Measurements from ENCODE around the gene PARPBP.
"Not testable (repeated sequence)": the region's sequence is repeated elsewhere in the genome, so short reads cannot be mapped to it uniquely, and the experiment has no call there.

PARPBP gene

DNA sequence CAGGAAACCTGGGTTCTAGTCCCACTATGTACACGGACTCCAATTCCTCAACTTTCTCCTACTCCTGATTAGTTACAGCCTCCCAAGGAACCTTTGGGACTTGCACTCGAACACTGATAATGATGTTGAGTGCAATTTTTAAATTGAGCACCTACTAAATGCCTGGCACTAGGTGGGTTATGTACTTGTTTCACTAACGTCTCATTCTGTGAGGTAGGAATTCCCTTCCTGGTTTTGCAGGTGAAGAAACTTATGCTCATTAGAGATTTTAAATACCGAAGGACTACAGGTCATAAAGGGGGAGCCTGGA is 536 bp downstream of the PARPBP start:
- TF ChIP-seq, protein P1, sequence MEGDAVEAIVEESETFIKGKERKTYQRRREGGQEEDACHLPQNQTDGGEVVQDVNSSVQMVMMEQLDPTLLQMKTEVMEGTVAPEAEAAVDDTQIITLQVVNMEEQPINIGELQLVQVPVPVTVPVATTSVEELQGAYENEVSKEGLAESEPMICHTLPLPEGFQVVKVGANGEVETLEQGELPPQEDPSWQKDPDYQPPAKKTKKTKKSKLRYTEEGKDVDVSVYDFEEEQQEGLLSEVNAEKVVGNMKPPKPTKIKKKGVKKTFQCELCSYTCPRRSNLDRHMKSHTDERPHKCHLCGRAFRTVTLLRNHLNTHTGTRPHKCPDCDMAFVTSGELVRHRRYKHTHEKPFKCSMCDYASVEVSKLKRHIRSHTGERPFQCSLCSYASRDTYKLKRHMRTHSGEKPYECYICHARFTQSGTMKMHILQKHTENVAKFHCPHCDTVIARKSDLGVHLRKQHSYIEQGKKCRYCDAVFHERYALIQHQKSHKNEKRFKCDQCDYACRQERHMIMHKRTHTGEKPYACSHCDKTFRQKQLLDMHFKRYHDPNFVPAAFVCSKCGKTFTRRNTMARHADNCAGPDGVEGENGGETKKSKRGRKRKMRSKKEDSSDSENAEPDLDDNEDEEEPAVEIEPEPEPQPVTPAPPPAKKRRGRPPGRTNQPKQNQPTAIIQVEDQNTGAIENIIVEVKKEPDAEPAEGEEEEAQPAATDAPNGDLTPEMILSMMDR (conservative IDR thresholded peaks at IDR 0.05; ENCODE audit: low read depth), result no peak
- ChIA-PET POLR2A (ENCODE audit: low non-redundant PET) (no interaction called here), CTCF (interaction anchor here (0.5 kb wide), 1 partner anchor 361 kb away, joined by 3 read pairs; no protein-coding TSS in a partner anchor)
- H3K27ac ChIP-seq, result peak overlapping the region; percentile 86
- peak; percentile 8 for DNase-seq (ENCODE audit: low spot score)

DNA sequence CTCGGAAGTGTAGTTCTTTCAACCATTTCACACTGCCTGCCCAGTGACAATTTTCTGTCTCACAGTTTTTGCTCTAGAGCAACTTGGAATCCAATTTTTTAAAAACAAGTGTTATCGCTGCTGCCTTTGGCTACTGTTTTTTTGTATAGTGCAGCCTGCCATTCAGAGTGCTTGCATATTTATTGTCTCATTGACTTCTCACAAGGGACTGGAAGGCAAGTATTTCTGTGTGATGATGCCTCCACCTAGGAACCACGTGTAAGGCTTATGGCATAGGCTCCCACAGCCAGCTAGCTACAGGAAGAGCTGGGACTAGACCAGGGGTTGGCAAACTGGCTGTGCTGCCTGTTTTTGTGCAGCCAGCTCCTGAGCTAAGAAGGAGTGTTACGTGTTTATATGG is 903 bp downstream of the PARPBP start:
- POLR2A ChIA-PET (ENCODE audit: low non-redundant PET), result interaction anchor here (0.7 kb wide), 1 partner anchor 183 kb away, joined by 7 read pairs; no protein-coding TSS in a partner anchor
- DNase-seq (ENCODE audit: low spot score), result peak; percentile 32
- CTCF ChIA-PET, result interaction anchor here (0.5 kb wide), 1 partner anchor 361 kb away, joined by 3 read pairs; no protein-coding TSS in a partner anchor
- H3K27ac ChIP-seq, result peak overlapping the region; percentile 57
- TF ChIP-seq, protein P1 (conservative IDR thresholded peaks at IDR 0.05; ENCODE audit: low read depth), result no peak

DNA sequence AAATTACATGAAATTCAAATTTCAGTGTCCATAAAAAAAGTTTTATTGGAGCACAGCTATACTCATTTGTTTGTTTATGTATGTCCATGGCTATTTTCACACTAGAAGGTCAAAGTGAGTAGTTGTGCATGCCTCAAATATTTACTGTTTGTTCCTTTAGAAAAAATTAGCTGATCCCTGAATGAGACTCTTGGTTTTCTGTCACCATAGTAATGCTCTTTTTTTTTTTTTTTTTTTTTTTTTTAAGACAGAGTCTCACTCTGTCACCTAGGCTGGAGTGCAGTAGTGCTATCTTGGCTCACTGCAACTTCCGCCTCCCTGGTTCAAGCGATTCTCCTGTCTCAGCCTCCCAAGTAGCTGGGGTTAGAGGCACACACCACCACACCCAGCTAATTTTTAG is 1.3 kb downstream of the PARPBP start:
- CTCF ChIA-PET, result interaction anchor here (0.5 kb wide), 1 partner anchor 13 kb away, joined by 3 read pairs; no protein-coding TSS in a partner anchor
- DNase-seq (ENCODE audit: low spot score), result not testable (repeated sequence)
- POLR2A ChIA-PET (ENCODE audit: low non-redundant PET), result interaction anchor here (0.7 kb wide), 1 partner anchor 184 kb away, joined by 7 read pairs; no protein-coding TSS in a partner anchor
- H3K27ac ChIP-seq, result peak overlapping the region; percentile 57

DNA sequence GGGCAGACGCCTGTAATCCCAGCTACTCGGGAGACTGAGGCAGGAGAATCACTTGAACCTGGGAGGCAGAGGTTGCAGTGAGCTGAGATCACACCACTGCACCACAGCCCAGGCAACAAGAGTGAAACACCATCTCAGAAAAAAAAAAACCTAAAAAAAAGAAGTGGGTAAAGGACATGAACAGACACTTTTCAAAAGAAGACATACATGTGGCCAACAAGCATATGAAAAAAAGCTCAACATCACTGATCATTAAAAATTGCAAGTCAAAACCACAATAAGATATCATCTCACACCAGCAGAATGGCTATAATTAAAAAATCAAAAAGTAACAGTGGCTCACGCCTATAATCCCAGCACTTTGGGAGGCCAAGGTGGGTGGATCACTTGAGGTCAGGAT is 10.7 kb downstream of the PARPBP start:
- ChIA-PET POLR2A (ENCODE audit: low non-redundant PET) (interaction anchor here (0.7 kb wide), 1 partner anchor 593 kb away, joined by 4 read pairs; no protein-coding TSS in a partner anchor), CTCF (interaction anchor here (0.6 kb wide), 1 partner anchor 295 kb away, joined by 4 read pairs; no protein-coding TSS in a partner anchor)

DNA sequence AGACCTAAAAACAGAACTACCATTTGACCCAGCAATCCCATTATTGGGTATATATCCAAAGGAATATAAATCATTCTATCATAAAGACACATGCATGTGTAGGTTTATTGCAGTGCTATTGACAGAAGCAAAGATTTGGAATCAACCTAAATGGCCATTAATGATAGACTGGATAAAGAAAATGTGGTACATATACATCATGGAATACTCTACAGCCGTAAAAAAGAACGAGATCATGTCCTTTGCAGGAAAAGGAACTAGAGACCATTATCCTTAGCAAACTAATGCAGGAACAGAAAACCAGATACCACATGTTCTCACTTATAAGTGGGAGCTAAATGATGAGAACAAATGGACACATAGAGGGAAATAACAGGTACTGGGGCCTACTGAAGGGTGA is 11.5 kb downstream of the PARPBP start:
- POLR2A ChIA-PET (ENCODE audit: low non-redundant PET); H3K27ac ChIP-seq; DNase-seq (ENCODE audit: low spot score): not testable (repeated sequence)
- CTCF ChIA-PET, result interaction anchor here (0.6 kb wide), 1 partner anchor 296 kb away, joined by 4 read pairs; no protein-coding TSS in a partner anchor

More for the DNA sequence above, 10.7 kb downstream of the PARPBP start:
- not testable (repeated sequence) for DNase-seq (ENCODE audit: low spot score); H3K27ac ChIP-seq

DNA sequence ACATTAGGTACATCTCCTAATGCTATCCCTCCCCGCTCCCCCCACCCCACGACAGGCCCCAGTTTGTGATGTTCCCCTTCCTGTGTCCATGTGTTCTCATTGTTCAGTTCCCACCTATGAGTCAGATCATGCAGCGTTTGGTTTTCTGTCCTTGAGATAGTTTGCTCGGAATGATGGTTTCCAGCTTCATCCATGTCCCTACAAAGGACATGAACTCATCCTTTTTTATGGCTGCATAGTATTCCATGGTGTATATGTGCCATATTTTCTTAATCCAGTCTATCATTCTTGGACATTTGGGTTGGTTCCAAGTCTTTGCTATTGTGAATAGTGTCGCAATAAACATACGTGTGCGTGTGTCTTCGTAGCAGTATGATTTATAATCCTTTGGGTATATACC is 17.6 kb downstream of the PARPBP start:
- CTCF ChIA-PET; DNase-seq (ENCODE audit: low spot score); POLR2A ChIA-PET (ENCODE audit: low non-redundant PET); H3K27ac ChIP-seq: not testable (repeated sequence)

DNA sequence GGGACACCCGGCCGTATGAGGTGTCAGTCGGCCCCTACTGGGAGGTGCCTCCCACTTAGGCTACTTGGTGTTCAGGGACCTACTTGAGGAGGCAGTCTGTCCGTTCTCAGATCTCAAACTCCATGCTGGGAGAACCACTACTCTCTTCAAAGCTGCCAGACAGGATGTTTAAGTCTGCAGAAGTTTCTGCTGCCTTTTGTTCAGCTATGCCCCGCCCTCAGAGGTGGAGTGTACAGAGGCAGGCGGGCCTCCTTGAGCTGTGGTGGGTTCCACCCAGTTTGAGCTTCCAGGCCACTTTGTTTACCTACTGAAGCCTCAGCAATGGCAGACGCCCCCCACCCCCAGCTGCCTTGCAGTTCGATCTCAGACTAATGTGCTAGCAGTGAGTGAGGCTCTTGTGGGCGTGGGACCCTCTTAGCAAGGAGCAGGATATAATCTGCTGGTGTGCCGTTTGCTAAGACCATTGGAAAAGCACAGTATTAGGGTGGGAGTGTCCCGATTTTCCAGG is 22.9 kb downstream of the PARPBP start:
- POLR2A ChIA-PET (ENCODE audit: low non-redundant PET); DNase-seq (ENCODE audit: low spot score); CTCF ChIA-PET; H3K27ac ChIP-seq: not testable (repeated sequence)

DNA sequence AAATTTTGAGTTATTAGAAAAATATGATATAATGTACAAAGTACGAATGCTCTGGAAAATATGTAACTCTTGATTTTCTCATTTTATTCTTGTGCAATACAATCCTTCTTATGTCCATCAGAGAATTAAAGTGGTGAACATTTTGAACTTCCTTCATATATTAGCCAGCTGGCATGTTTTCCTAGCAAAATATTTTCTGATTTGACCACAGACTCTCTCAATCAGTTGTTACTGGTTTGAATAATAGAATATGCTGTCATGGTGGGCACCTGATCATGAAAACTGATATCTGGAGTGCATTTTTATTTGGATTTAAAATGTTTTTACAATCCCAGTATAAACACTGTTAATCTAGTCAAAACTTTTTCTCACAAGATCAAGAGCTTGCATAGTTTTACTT is 24.2 kb downstream of the PARPBP start:
- ChIA-PET POLR2A (ENCODE audit: low non-redundant PET) (no interaction called here), CTCF (interaction anchor here (0.6 kb wide), 1 partner anchor 11 kb away, joined by 5 read pairs; no protein-coding TSS in a partner anchor)
- TF ChIP-seq, protein P1 (conservative IDR thresholded peaks at IDR 0.05; ENCODE audit: low read depth), result no peak
- DNase-seq (ENCODE audit: low spot score), result no peak
- no peak overlapping the region for H3K27ac ChIP-seq

DNA sequence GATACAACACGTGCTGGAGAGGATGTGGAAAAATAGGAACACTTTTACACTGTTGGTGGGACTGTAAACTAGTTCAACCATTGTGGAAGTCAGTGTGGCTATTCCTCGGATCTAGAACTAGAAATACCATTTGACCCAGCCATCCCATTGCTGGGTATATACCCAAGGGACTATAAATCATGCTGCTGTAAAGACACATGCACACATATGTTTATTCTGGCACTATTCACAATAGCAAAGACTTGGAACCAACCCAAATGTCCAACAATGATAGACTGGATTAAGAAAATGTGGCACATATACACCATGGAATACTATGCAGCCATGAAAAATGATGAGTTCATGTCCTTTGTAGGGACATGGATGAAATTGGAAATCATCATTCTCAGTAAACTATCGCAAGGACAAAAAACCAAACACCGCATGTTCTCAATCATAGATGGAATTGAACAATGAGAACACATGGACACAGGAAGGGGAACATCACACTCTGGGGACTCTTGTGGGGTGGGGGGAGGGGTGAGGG is 27.1 kb downstream of the PARPBP start:
- CTCF ChIA-PET; DNase-seq (ENCODE audit: low spot score); POLR2A ChIA-PET (ENCODE audit: low non-redundant PET); H3K27ac ChIP-seq: not testable (repeated sequence)

DNA sequence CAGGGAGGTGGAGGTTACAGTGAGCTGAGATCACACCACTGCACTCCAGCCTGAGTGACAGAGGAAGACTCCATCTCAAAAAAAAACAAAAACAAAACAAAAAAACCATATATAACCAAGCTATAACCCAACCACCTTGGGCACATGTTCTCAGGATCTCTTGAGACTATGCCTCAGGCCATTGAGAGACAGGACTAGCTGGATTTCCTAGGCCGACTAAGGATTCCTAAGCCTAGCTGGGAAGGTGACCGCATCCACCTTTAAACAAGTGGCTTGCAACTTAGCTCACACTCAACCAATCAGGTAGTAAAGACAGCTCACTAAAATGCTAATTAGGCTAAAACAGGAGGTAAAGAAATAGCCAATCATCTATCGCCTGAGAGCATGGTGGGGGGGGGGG is 35.2 kb downstream of the PARPBP start:
- POLR2A ChIA-PET (ENCODE audit: low non-redundant PET); CTCF ChIA-PET; DNase-seq (ENCODE audit: low spot score); H3K27ac ChIP-seq: not testable (repeated sequence)

Measured in RWPE1 (cell line).